ENCODE results near the gene C19orf81. TPM values are rescaled to one million over a fixed set of nuclear protein-coding genes. Genes with fewer than 3 reads are reported as not detected.
A peak's percentile ranks its signal among the peaks of the same experiment; 100 is the strongest.

The C19orf81 gene
- total RNA-seq, 6 donors from 2014 or later = 1.7 to 24.4 (median 3.1) TPM; not detected in 1

- no peak for DNase-seq
- H3K36me3 ChIP-seq = no peaks in the 10 kb centered on the region
- no peak overlapping the region for H3K27ac ChIP-seq
- no peaks in the 10 kb centered on the region for H3K9me3 ChIP-seq
- H3K4me1 ChIP-seq = peaks cover 10 to 37% (median 17%) of the 10 kb centered on the region in 4 donors
- WGBS, 2 donors = 58 to 59% methylated on average over 16 of the region's 16 CpGs
- no peak for ATAC-seq (ENCODE audit: low FRiP score in 2 of 2)
- peaks cover 0 to 46% (median 26%) of the 10 kb centered on the region in 4 donors for H3K27me3 ChIP-seq
- no peak overlapping the region for H3K4me3 ChIP-seq
- TF ChIP-seq, protein P1, sequence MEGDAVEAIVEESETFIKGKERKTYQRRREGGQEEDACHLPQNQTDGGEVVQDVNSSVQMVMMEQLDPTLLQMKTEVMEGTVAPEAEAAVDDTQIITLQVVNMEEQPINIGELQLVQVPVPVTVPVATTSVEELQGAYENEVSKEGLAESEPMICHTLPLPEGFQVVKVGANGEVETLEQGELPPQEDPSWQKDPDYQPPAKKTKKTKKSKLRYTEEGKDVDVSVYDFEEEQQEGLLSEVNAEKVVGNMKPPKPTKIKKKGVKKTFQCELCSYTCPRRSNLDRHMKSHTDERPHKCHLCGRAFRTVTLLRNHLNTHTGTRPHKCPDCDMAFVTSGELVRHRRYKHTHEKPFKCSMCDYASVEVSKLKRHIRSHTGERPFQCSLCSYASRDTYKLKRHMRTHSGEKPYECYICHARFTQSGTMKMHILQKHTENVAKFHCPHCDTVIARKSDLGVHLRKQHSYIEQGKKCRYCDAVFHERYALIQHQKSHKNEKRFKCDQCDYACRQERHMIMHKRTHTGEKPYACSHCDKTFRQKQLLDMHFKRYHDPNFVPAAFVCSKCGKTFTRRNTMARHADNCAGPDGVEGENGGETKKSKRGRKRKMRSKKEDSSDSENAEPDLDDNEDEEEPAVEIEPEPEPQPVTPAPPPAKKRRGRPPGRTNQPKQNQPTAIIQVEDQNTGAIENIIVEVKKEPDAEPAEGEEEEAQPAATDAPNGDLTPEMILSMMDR (IDR thresholded peaks at IDR 0.05) = no peak
- no peak for TF ChIP-seq EP300 (IDR thresholded peaks at IDR 0.05)
- TF ChIP-seq POLR2AphosphoS5 (IDR thresholded peaks at IDR 0.05) = no peak
- TF ChIP-seq POLR2A (IDR thresholded peaks at IDR 0.05) = no peak
Observed at GRCh38 chr19:50662651-50663481, 13.6 kb downstream of the C19orf81 start.

- DNase-seq = no peak
- ATAC-seq (ENCODE audit: low FRiP score in 2 of 2) = no peak
- Histone ChIP-seq H3K4me1 (peaks cover 6 to 37% (median 15%) of the 10 kb centered on the region in 4 donors), H3K9me3 (no peaks in the 10 kb centered on the region), H3K36me3 (no peaks in the 10 kb centered on the region), H3K4me3 (no peak overlapping the region), H3K27me3 (peaks cover 0 to 49% (median 29%) of the 10 kb centered on the region in 4 donors), H3K27ac (no peak overlapping the region)
- TF ChIP-seq POLR2AphosphoS5 (IDR thresholded peaks at IDR 0.05) (no peak), EP300 (IDR thresholded peaks at IDR 0.05) (no peak), POLR2A (IDR thresholded peaks at IDR 0.05) (no peak)
- TF ChIP-seq, protein P1 (IDR thresholded peaks at IDR 0.05) = no peak
- WGBS, 2 donors = 87 to 94% methylated on average over 1 of the region's 1 CpG
Observed at GRCh38 chr19:50663482-50663790, 14.2 kb downstream of the C19orf81 start.

GRCh38 chr19:50664204-50664603 lies 15.0 kb downstream of the C19orf81 start:
- WGBS, 2 donors = 85 to 88% methylated on average over 6 of the region's 6 CpGs
- H3K36me3 ChIP-seq = no peaks in the 10 kb centered on the region
- peaks cover 4 to 31% (median 10%) of the 10 kb centered on the region in 4 donors for H3K4me1 ChIP-seq
- DNase-seq (no peak), ATAC-seq (ENCODE audit: low FRiP score in 2 of 2) (no peak)
- H3K27ac ChIP-seq = no peak overlapping the region
- H3K9me3 ChIP-seq = no peaks in the 10 kb centered on the region
- peaks cover 0 to 49% (median 29%) of the 10 kb centered on the region in 4 donors for H3K27me3 ChIP-seq
- TF ChIP-seq EP300 (IDR thresholded peaks at IDR 0.05) = no peak
- TF ChIP-seq, protein P1 (IDR thresholded peaks at IDR 0.05) = no peak
- no peak for TF ChIP-seq POLR2A (IDR thresholded peaks at IDR 0.05)
- no peak for TF ChIP-seq POLR2AphosphoS5 (IDR thresholded peaks at IDR 0.05)
- H3K4me3 ChIP-seq = no peak overlapping the region

GRCh38 chr19:50666346-50667176 lies 17.3 kb downstream of the C19orf81 start:
- ATAC-seq (ENCODE audit: low FRiP score in 2 of 2) = no peak
- 9 to 73% methylated on average over 6 to 10 of the region's 47 CpGs for WGBS, 2 donors
- peaks cover 4 to 25% (median 8%) of the 10 kb centered on the region in 4 donors for H3K4me1 ChIP-seq
- TF ChIP-seq, protein P1 (IDR thresholded peaks at IDR 0.05) = no peak
- TF ChIP-seq POLR2A (IDR thresholded peaks at IDR 0.05) = no peak
- no peak for TF ChIP-seq EP300 (IDR thresholded peaks at IDR 0.05)
- no peak for TF ChIP-seq POLR2AphosphoS5 (IDR thresholded peaks at IDR 0.05)
- no peaks in the 10 kb centered on the region for H3K9me3 ChIP-seq
- peaks cover 0 to 37% (median 27%) of the 10 kb centered on the region in 4 donors for H3K27me3 ChIP-seq
- no peak overlapping the region for H3K4me3 ChIP-seq
- H3K36me3 ChIP-seq = no peaks in the 10 kb centered on the region
- no peak overlapping the region for H3K27ac ChIP-seq
- DNase-seq = peak in 1 of 2 donors; percentile 78

All from upper lobe of left lung (tissue), 6 donors.